Heart left ventricle (tissue), 16 donors: ENCODE data around the gene VPS37C. TPM values are rescaled to one million over a fixed set of nuclear protein-coding genes. Genes with fewer than 3 reads are reported as not detected.

Experiments
- ATAC-seq, 4 donors: fragments of 200-7000 bp; cut with Tn5 transposase; one replicate each; pipeline ENCODE4 v1.9.1; 2020 to 2022; ENCODE audit warnings: moderate library complexity in 4 of 4, mild to moderate bottlenecking in 3 of 4, moderate number of reproducible peaks in 1 of 4
- DNase-seq, 5 donors: peaks; one replicate each; pipeline ENCODE4 v3.0.0-alpha.2; 2020
- H3K27ac ChIP-seq, 12 donors: fragments of 200-600 bp; sonication (generic) in 4 of 12; one replicate each; pipeline versions ENCODE4 v1.5.0 to v1.8.0; 2016 to 2022; ENCODE audit warnings: mild to moderate bottlenecking in 2 of 12
- H3K27me3 ChIP-seq, 9 donors: fragments of 200-600 bp; sonication (generic) in 2 of 9; one replicate each; pipeline versions ENCODE4 v1.5.1 to v1.8.0; 2016 to 2022; ENCODE audit warnings: mild to moderate bottlenecking in 3 of 9
- H3K36me3 ChIP-seq, 9 donors: fragments of 200-600 bp; sonication (generic) in 2 of 9; one replicate each; pipeline versions ENCODE4 v1.5.0 to v1.8.0; 2018 to 2022; ENCODE audit warnings: mild to moderate bottlenecking in 2 of 9
- H3K4me1 ChIP-seq, 12 donors: fragments of 200-600 bp; sonication (generic) in 4 of 12; one replicate each; pipeline versions ENCODE4 v1.5.0 to v1.8.0; 2016 to 2022; ENCODE audit warnings: mild to moderate bottlenecking in 3 of 12
- H3K4me3 ChIP-seq, 12 donors: fragments of 200-600 bp; sonication (generic) in 4 of 12; one replicate each; pipeline versions ENCODE4 v1.5.0 to v1.8.0; 2017 to 2022; ENCODE audit warnings: mild to moderate bottlenecking in 9 of 12, moderate library complexity in 4 of 12
- H3K9me3 ChIP-seq, 12 donors: fragments of 200-600 bp; sonication (generic) in 4 of 12; one replicate each; pipeline versions ENCODE4 v1.5.0 to v1.8.0; 2016 to 2022; ENCODE audit warnings: mild to moderate bottlenecking in 1 of 12
- POLR2A ChIP-seq, 2 donors: fragments of 450-650 bp; IDR thresholded peaks; one replicate each; pipeline ENCODE4 v1.6.1; 2017; ENCODE audit warnings: antibody characterized with exemption in 2 of 2, mild to moderate bottlenecking in 2 of 2, moderate library complexity in 2 of 2
- WGBS, 4 donors: extraction: QIAGEN DNeasy Blood & Tissue Kit in 2 of 4; methylation state at CpG; one replicate each; pipeline versions ENCODE4 v1.1.5 to v1.1.7; 2013 to 2018; 5-methylcytosine and 5-hydroxymethylcytosine counted together
- intact Hi-C, 10 donors: fragments of 100-400 bp; cut with DNase I; formaldehyde crosslinking; loops; one replicate each; pipeline versions ENCODE4 v1.11.1 to v1.14.2; 2022
- polyA plus RNA-seq, 2 donors: library from polyadenylated mRNA; stranded (reverse); fragments of 200-250 nt; gene quantifications; one replicate each; pipeline ENCODE4 v1.2.3, GENCODE V29; 2013
- total RNA-seq, 9 donors: library from RNA; depleted of rRNA in 2 of 9; stranded (reverse); fragments of >200 nt in 2 of 9; fragmentation: NEBNext Ultra II Directional in 3 of 9; extraction: Animal tissue kit (Norgen Biotek cat#: 25700) in 3 of 9; gene quantifications; one replicate each; pipeline versions ENCODE4 v1.1.0 to v1.2.4, GENCODE V29; 2016 to 2023
- TF ChIP-seq, protein P1 (sequence below), 12 donors: fragments of 200-600 bp; sonication (generic) in 4 of 12; IDR thresholded peaks; one replicate each; pipeline versions ENCODE4 v1.5.0 to v1.8.0; 2018 to 2022; ENCODE audit warnings: antibody characterized with exemption in 12 of 12, mild to moderate bottlenecking in 5 of 12
- donor health status: ischemic (EF 13 %, LVEDD 7.1; RV severe dilation, severe dysfunction).
- donor health status: healthy with polysubstance abuse.
- donor health status: DM: no; HTN: yes; CAD: no.
- donor health status: DM: no; HTN: no; CAD: no.
- donor health status: ischemic (EF 25% LVEDD 6.9; RV normal size, moderate dysfunction).
- donor health status: ischemic (EF 25% LVEDD 5.7; RV mildly dilated, moderate dysfunction).
- donor health status: healthy.
- donor health status: DM: yes; HTN: yes; CAD: no.
- donor health status: ischemic (EF 35%, LVEDD 5.7; RV mildly dilated, moderate dysfunction).
- donor health status: nonischemic (EF 11% LVEDD 7.7; RV severe dilation, severe dysfunction).
- donor health status: DM: yes; HTN: yes; CAD: no.
- donor health status: PGD.
- donor health status: ischemic (EF 29% LVEDD 5.4; RV normal size, mild dysfunction).
- donor health status: nonischemic (EF 23%, LVEDD 6.1; RV moderate dilation, normal function).

Gene VPS37C
- total and polyA plus RNA-seq, 11 donors, result 11.0 to 29.0 (median 17.1) TPM

GRCh38 chr11:61091373-61092279 lies 69.6 kb downstream of the VPS37C start:
- 78 to 87% (median 82%) methylated on average over 17 of the region's 17 CpGs for WGBS, 4 donors
- peak overlapping the region in 1 of 12 donors; percentile 20 for H3K27ac ChIP-seq
- no peaks in the 10 kb centered on the region for H3K36me3 ChIP-seq
- H3K27me3 ChIP-seq, result no peaks in the 10 kb centered on the region
- H3K4me1 ChIP-seq, result peaks cover 0 to 22% (median 0%) of the 10 kb centered on the region in 12 donors
- TF ChIP-seq, protein P1, sequence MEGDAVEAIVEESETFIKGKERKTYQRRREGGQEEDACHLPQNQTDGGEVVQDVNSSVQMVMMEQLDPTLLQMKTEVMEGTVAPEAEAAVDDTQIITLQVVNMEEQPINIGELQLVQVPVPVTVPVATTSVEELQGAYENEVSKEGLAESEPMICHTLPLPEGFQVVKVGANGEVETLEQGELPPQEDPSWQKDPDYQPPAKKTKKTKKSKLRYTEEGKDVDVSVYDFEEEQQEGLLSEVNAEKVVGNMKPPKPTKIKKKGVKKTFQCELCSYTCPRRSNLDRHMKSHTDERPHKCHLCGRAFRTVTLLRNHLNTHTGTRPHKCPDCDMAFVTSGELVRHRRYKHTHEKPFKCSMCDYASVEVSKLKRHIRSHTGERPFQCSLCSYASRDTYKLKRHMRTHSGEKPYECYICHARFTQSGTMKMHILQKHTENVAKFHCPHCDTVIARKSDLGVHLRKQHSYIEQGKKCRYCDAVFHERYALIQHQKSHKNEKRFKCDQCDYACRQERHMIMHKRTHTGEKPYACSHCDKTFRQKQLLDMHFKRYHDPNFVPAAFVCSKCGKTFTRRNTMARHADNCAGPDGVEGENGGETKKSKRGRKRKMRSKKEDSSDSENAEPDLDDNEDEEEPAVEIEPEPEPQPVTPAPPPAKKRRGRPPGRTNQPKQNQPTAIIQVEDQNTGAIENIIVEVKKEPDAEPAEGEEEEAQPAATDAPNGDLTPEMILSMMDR (IDR thresholded peaks at IDR 0.05), result no peak
- no peak for TF ChIP-seq POLR2A (IDR thresholded peaks at IDR 0.05)
- no peaks in the 10 kb centered on the region for H3K9me3 ChIP-seq
- DNase-seq (peak in 1 of 5 donors; percentile 54), ATAC-seq (peak in 2 of 4 donors; percentile 7 to 13)
- no peak overlapping the region for H3K4me3 ChIP-seq
- intact Hi-C loops, result no loop called here

GRCh38 chr11:61090982-61091372 lies 70.2 kb downstream of the VPS37C start:
- Histone ChIP-seq H3K27ac (peak overlapping the region in 1 of 12 donors; percentile 8), H3K27me3 (no peaks in the 10 kb centered on the region), H3K9me3 (no peaks in the 10 kb centered on the region), H3K36me3 (no peaks in the 10 kb centered on the region), H3K4me3 (no peak overlapping the region), H3K4me1 (peaks cover 0 to 22% (median 0%) of the 10 kb centered on the region in 12 donors)
- DNase-seq, result no peak
- no peak for TF ChIP-seq POLR2A (IDR thresholded peaks at IDR 0.05)
- TF ChIP-seq, protein P1 (IDR thresholded peaks at IDR 0.05), result no peak
- no peak for ATAC-seq
- intact Hi-C loops, result no loop called here
- 87 to 98% (median 92%) methylated on average over 9 of the region's 9 CpGs for WGBS, 4 donors

DNA sequence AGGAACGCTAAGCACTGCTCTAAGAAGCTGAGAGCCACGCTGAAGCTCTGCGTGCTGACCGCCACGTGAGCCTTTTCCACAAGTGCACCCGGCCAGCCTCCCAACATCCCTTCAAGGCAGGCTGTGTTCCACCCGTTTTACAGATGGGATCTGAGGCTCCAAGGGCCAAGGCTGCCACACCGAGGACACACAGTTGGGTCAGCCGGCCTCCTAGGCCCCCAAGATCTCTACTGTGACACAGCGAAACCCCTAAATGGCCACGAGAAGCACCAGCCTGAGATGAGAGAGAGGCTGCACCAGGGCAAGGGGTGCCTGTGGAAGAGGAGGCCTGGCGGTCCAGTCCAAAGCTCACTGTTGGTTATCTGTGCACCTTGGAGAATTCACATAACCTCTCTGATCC lies 70.7 kb downstream of the VPS37C start:
- H3K27me3 ChIP-seq, result no peaks in the 10 kb centered on the region
- DNase-seq (no peak), ATAC-seq (no peak)
- no peaks in the 10 kb centered on the region for H3K9me3 ChIP-seq
- H3K27ac ChIP-seq, result no peak overlapping the region
- intact Hi-C loops, result no loop called here
- WGBS, 4 donors, result 80 to 91% (median 85%) methylated on average over 7 to 12 of the region's 12 CpGs
- no peaks in the 10 kb centered on the region for H3K36me3 ChIP-seq
- peaks cover 0 to 22% (median 0%) of the 10 kb centered on the region in 12 donors for H3K4me1 ChIP-seq
- TF ChIP-seq POLR2A (IDR thresholded peaks at IDR 0.05), result no peak
- TF ChIP-seq, protein P1 (IDR thresholded peaks at IDR 0.05), result no peak
- H3K4me3 ChIP-seq, result no peak overlapping the region

DNA sequence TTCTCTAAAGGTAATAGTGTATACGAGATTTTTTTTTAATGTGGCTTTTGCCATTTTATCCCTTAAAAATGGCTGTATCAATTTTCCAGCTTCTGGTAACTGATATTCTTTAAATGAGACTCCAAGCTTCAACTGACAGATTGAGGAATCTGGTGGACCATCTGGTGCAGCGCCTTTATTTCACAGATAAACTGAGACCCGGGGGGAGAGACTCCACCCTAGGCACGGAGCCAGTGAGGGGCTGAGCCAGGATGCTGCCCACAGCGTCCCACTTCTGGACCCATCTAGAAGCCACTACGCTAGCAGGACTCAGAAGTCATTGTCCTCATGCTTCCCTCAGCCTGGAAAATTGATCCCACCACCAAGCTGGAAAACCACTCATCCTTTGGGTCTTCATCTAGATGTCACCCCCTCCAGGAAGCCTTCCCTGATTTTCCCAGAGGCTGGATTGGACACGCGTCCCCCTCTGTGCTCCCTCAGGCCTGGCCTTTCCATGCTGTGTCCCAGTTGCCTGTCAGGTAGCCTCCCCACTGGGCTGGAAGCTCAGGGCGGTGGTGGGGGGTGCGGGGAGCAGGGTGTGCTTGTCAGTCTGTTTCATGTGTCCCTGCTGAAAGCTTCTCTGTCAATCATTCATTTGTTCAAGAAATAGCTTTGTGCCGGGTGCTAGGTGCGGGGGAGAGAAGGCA lies 71.3 kb downstream of the VPS37C start:
- DNase-seq, result no peak
- Histone ChIP-seq H3K4me1 (peaks cover 0 to 22% (median 0%) of the 10 kb centered on the region in 12 donors), H3K4me3 (no peak overlapping the region), H3K36me3 (no peaks in the 10 kb centered on the region), H3K9me3 (no peaks in the 10 kb centered on the region), H3K27ac (no peak overlapping the region), H3K27me3 (no peaks in the 10 kb centered on the region)
- 74 to 80% (median 78%) methylated on average over 12 of the region's 12 CpGs for WGBS, 4 donors
- ATAC-seq, result no peak
- intact Hi-C loops, result no loop called here
- no peak for TF ChIP-seq POLR2A (IDR thresholded peaks at IDR 0.05)
- TF ChIP-seq, protein P1 (IDR thresholded peaks at IDR 0.05), result no peak
